CD4-positive, alpha-beta T cell treated with Interleukin-21 for 1 hour (primary cell): Measurements from ENCODE around the gene VIPR2.
"Not testable (repeated sequence)": the region's sequence is repeated elsewhere in the genome, so short reads cannot be mapped to it uniquely, and the experiment has no call there.

Source experiments
- DNase-seq: peaks from one replicate; pipeline ENCODE4 v3.0.0-alpha.2; 2020

The VIPR2 gene

GRCh38 chr7:159138508-159138907, 6.2 kb downstream of the VIPR2 start:
- DNase-seq: no peak

GRCh38 chr7:159137906-159138305, 6.8 kb downstream of the VIPR2 start:
- no peak for DNase-seq

- DNase-seq: no peak
These were observed 7.8 kb downstream of the VIPR2 start for GRCh38 chr7:159136846-159137245.

GRCh38 chr7:159136442-159136841, 8.2 kb downstream of the VIPR2 start:
- no peak for DNase-seq

GRCh38 chr7:159136013-159136412, 8.7 kb downstream of the VIPR2 start:
- no peak for DNase-seq

- DNase-seq: not testable (repeated sequence)
These were observed 11.8 kb downstream of the VIPR2 start for GRCh38 chr7:159132670-159133443.

- no peak for DNase-seq
These were observed 13.8 kb downstream of the VIPR2 start for GRCh38 chr7:159130820-159131219.

GRCh38 chr7:159130199-159130775, 14.4 kb downstream of the VIPR2 start:
- DNase-seq: no peak

- no peak for DNase-seq
These were observed 15.9 kb downstream of the VIPR2 start for GRCh38 chr7:159128767-159129166.

- DNase-seq: no peak
These were observed 16.7 kb downstream of the VIPR2 start for GRCh38 chr7:159127691-159128642.

GRCh38 chr7:159126311-159127260, 18.1 kb downstream of the VIPR2 start:
- DNase-seq: no peak

- no peak for DNase-seq
These were observed 18.8 kb downstream of the VIPR2 start for GRCh38 chr7:159125955-159126270.

GRCh38 chr7:159125104-159125954, 19.3 kb downstream of the VIPR2 start:
- no peak for DNase-seq

GRCh38 chr7:159123793-159124192, 20.9 kb downstream of the VIPR2 start:
- DNase-seq: not testable (repeated sequence)

GRCh38 chr7:159123294-159123693, 21.4 kb downstream of the VIPR2 start:
- not testable (repeated sequence) for DNase-seq

GRCh38 chr7:159122276-159122675, 22.4 kb downstream of the VIPR2 start:
- DNase-seq: no peak

- DNase-seq: no peak
These were observed 23.2 kb downstream of the VIPR2 start for GRCh38 chr7:159121476-159121875.

- DNase-seq: no peak
These were observed 23.6 kb downstream of the VIPR2 start for GRCh38 chr7:159121068-159121467.

- DNase-seq: no peak
These were observed 24.1 kb downstream of the VIPR2 start for GRCh38 chr7:159120540-159120919.

GRCh38 chr7:159119851-159120539, 24.7 kb downstream of the VIPR2 start:
- no peak for DNase-seq
